T-cell (primary cell): Measurements from ENCODE around the gene MAN1A1. TPM values are rescaled to one million over a fixed set of nuclear protein-coding genes. Genes with fewer than 3 reads are reported as not detected.

Source experiments
- ATAC-seq, 4 experiments: fragments of 200-7000 bp in 3 of 4; fragments of 150-1000 bp in 1 of 4; cut with Tn5 transposase; replicated peaks in 1 of 4; 1 replicate in 3 of 4; 2 replicates in 1 of 4; pipeline ENCODE4 v1.10.0; 2021; ENCODE audit warnings: moderate library complexity in 3 of 4, mild to moderate bottlenecking in 2 of 4, moderate number of reproducible peaks in 1 of 4
- CTCF ChIA-PET, 2 donors: fragments of 300-600 bp; sonication (Branson Sonifier 250); formaldehyde crosslinking; loops; one replicate each; lab custom pipeline; 2022; ENCODE audit warnings: antibody characterized with exemption in 2 of 2; lab: Charles Lee
- POLR2A ChIA-PET, 2 donors: fragments of 300-600 bp; sonication (Branson Sonifier 250); formaldehyde crosslinking; loops; one replicate each; lab custom pipeline; 2022; ENCODE audit warnings: antibody characterized with exemption in 2 of 2; lab: Charles Lee
- DNase-seq, 35 experiments: peaks; one replicate each; pipeline versions ENCODE4 v3.0.0 to v3.0.0-alpha.2; 2013 to 2023
- H3K27ac ChIP-seq: one replicate; pipeline ENCODE4 v1.5.1; 2013; ENCODE audit warnings: low read length
- H3K27me3 ChIP-seq, 2 experiments: replicated peaks in 1 of 2; 1 replicate in 1 of 2; 2 replicates in 1 of 2; pipeline versions ENCODE4 v1.6.1 to v1.7.0; 2013; ENCODE audit warnings: low read length in 1 of 2, mixed read lengths in 1 of 2; ENCODE audit not compliant: control insufficient read depth in 2 of 2, insufficient read depth in 2 of 2; ENCODE audit errors: extremely low read depth in 1 of 2
- H3K36me3 ChIP-seq, 2 donors: 1 replicate in 1 of 2; 2 replicates in 1 of 2; pipeline versions ENCODE4 v1.6.1 to v1.7.0; 2013; ENCODE audit warnings: low read length in 1 of 2; ENCODE audit not compliant: control insufficient read depth in 2 of 2, insufficient read depth in 1 of 2; ENCODE audit errors: extremely low read depth in 1 of 2
- H3K4me1 ChIP-seq, 2 experiments: 1 replicate in 1 of 2; 2 replicates in 1 of 2; pipeline versions ENCODE4 v1.6.1 to v1.7.0; 2013; ENCODE audit warnings: low read length in 2 of 2, mixed read lengths in 1 of 2; ENCODE audit not compliant: insufficient read depth in 2 of 2, control insufficient read depth in 1 of 2; ENCODE audit errors: extremely low read depth in 1 of 2
- H3K4me3 ChIP-seq, 2 donors: 1 replicate in 1 of 2; 2 replicates in 1 of 2; pipeline versions ENCODE4 v1.5.1 to v1.7.0; 2013; ENCODE audit warnings: mild to moderate bottlenecking in 2 of 2, low read length in 1 of 2, moderate library complexity in 1 of 2; ENCODE audit not compliant: control insufficient read depth in 1 of 2; ENCODE audit errors: extremely low read depth in 1 of 2
- H3K9me3 ChIP-seq: 2 replicates; pipeline ENCODE4 v1.7.0; 2013
- H3K27ac Mint-ChIP-seq, 2 donors: one replicate each; pipeline ENCODE4 v1.8.0; 2020 to 2021; ENCODE audit warnings: mild to moderate bottlenecking in 2 of 2, mixed read lengths in 2 of 2
- H3K27me3 Mint-ChIP-seq, 2 donors: one replicate each; pipeline ENCODE4 v1.8.0; 2021 to 2022; ENCODE audit warnings: mixed read lengths in 2 of 2
- H3K36me3 Mint-ChIP-seq: one replicate; pipeline ENCODE4 v1.8.0; 2021; ENCODE audit warnings: mixed read lengths
- H3K4me1 Mint-ChIP-seq, 3 donors: one replicate each; pipeline ENCODE4 v1.8.0; 2020 to 2022; ENCODE audit warnings: mixed read lengths in 3 of 3, mild to moderate bottlenecking in 1 of 3
- H3K4me3 Mint-ChIP-seq, 3 donors: one replicate each; pipeline ENCODE4 v1.8.0; 2020 to 2022; ENCODE audit warnings: mild to moderate bottlenecking in 3 of 3, mixed read lengths in 3 of 3, moderate library complexity in 3 of 3
- H3K9me3 Mint-ChIP-seq, 3 donors: one replicate each; pipeline ENCODE4 v1.8.0; 2020 to 2022; ENCODE audit warnings: mixed read lengths in 3 of 3
- WGBS: methylation state at CpG from one replicate; pipeline ENCODE4 v1.1.5; 2013; ENCODE audit warnings: missing lambda C conversion rate; ENCODE audit not compliant: insufficient coverage; 5-methylcytosine and 5-hydroxymethylcytosine counted together
- total RNA-seq, 35 experiments: library from RNA in 6 of 35; stranded (reverse) in 6 of 35; fragments of 120-200 nt in 1 of 35; gene quantifications; one replicate each; pipeline versions ENCODE4 v1.2.1 to v1.2.4 and lab custom pipeline; 2013 to 2026

The MAN1A1 gene
- total RNA-seq, 5 donors from 2014 or later (not counting 1 experiment from before 2014, with no cell fraction given) = 9.4 to 13.6 (median 12.3) TPM

DNA sequence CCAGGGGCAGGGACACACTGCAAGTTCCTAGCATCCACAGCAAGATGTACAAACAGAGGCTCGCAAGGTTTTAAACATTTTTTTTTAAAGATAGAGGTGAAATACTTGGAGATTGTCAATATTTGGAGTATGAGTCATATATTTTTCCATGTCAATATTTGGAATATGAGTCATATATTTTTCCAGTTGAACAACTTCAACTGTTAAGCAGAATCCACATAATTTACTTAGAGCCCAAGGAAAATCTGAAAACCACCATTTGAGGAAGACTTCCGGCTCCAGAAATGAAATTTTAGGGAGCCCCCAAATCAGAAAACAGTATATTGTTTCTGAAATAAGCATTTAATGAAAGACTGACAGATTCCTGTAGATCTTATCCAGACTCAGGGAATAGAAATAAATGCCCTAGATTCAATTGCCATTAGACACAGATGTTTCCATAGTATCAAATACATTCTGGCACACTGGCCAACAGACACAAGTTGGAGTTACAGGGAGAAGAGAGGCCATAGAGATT is 219.5 kb downstream of the MAN1A1 start:
- Histone ChIP-seq H3K27ac (no peak overlapping the region), H3K4me1 (no peaks in the 10 kb centered on the region), H3K9me3 (no peaks in the 10 kb centered on the region), H3K27me3 (no peaks in the 10 kb centered on the region), H3K36me3 (no peaks in the 10 kb centered on the region), H3K4me3 (no peak overlapping the region)
- Mint-ChIP-seq H3K27ac (no peak overlapping the region), H3K9me3 (no peaks in the 10 kb centered on the region), H3K4me1 (peaks cover 0 to 5% (median 5%) of the 10 kb centered on the region in 3 donors), H3K4me3 (no peak overlapping the region), H3K27me3 (peaks cover 0 to 1% of the 10 kb centered on the region in 2 donors), H3K36me3 (no peaks in the 10 kb centered on the region)
- DNase-seq (no peak), ATAC-seq (no peak)
- no CpG with 5 or more reads among the region's 2 CpGs for WGBS
- CTCF ChIA-PET = interaction anchor here (0.5 to 1.3 kb wide), 11 partner anchors 8 to 914 kb away, joined by 3 to 8 read pairs (median 3); no protein-coding TSS in a partner anchor
- POLR2A ChIA-PET = interaction anchor here in 1 of 2 donors (0.6 kb wide), 1 partner anchor 162 kb away, joined by 3 read pairs; no protein-coding TSS in a partner anchor

- Histone ChIP-seq H3K4me3 (no peak overlapping the region), H3K27me3 (no peaks in the 10 kb centered on the region), H3K9me3 (no peaks in the 10 kb centered on the region), H3K36me3 (no peaks in the 10 kb centered on the region), H3K27ac (no peak overlapping the region), H3K4me1 (no peaks in the 10 kb centered on the region)
- Mint-ChIP-seq H3K27ac (no peak overlapping the region), H3K4me1 (peaks cover 0 to 5% (median 5%) of the 10 kb centered on the region in 3 donors), H3K9me3 (no peaks in the 10 kb centered on the region), H3K4me3 (no peak overlapping the region), H3K27me3 (peaks cover 0 to 1% of the 10 kb centered on the region in 2 donors), H3K36me3 (no peaks in the 10 kb centered on the region)
- 78% methylated on average over 1 of the region's 4 CpGs for WGBS
- ChIA-PET POLR2A (interaction anchor here in 1 of 2 donors (0.6 kb wide), 1 partner anchor 162 kb away, joined by 3 read pairs; no protein-coding TSS in a partner anchor), CTCF (interaction anchor here (0.5 to 1.3 kb wide), 18 partner anchors 8 to 1932 kb away, joined by 3 to 8 read pairs (median 3); no protein-coding TSS in a partner anchor)
- peak in 8 of 35 experiments; percentile 3 to 80 (median 18) for DNase-seq
- ATAC-seq = peak; percentile 55 to 73 (median 68)
Measured at GRCh38 chr6:119129148-119129967, 220.2 kb downstream of the MAN1A1 start.

DNA sequence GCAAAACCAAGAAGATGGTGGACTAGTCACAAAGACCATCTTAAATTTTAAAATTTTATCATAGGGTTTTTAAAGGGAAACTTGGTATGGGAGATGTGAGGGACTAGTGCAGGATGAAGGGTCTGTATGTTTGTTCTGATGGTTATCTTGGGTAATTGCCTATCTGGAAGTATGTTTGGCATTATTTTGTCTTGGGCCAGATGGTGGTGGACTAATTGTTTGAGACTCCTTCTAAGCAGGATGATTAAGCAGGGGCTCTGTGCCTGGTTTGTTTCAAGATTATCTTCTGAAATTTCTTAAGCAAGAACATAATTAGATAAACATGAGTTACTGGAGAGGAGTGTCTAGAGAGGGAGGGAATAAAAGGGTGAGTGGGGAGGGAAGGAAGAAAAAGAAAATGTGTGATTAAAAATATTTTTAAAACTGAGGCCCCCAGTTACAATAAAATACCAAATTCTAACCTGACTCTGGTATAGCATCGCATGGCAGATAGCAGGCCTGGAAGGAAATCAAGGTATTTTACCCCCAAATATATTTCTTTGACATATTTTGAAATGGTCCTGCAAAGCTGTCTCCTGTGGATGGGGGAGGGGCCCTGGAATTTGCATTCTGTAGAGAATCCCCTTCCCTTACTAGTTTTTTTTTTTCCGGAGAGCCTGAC is 221.2 kb downstream of the MAN1A1 start:
- ATAC-seq = no peak
- POLR2A ChIA-PET = no interaction called here
- no peak overlapping the region for H3K4me3 Mint-ChIP-seq

GRCh38 chr6:119127627-119128026 is 221.9 kb downstream of the MAN1A1 start:
- Histone ChIP-seq H3K27me3 (no peaks in the 10 kb centered on the region), H3K9me3 (no peaks in the 10 kb centered on the region), H3K4me1 (no peaks in the 10 kb centered on the region), H3K36me3 (no peaks in the 10 kb centered on the region), H3K4me3 (no peak overlapping the region), H3K27ac (no peak overlapping the region)
- ChIA-PET CTCF (interaction anchor here (0.7 to 1.4 kb wide), 4 partner anchors 8 to 1684 kb away, joined by 3 to 5 read pairs (median 4); no protein-coding TSS in a partner anchor), POLR2A (no interaction called here)
- H3K9me3 Mint-ChIP-seq = no peaks in the 10 kb centered on the region
- no peak overlapping the region for H3K4me3 Mint-ChIP-seq
- peaks cover 0 to 5% (median 5%) of the 10 kb centered on the region in 3 donors for H3K4me1 Mint-ChIP-seq
- ATAC-seq = no peak
- peaks cover 0 to 1% of the 10 kb centered on the region in 2 donors for H3K27me3 Mint-ChIP-seq
- no CpG with 5 or more reads among the region's 1 CpG for WGBS
- H3K27ac Mint-ChIP-seq = no peak overlapping the region
- no peak for DNase-seq
- no peaks in the 10 kb centered on the region for H3K36me3 Mint-ChIP-seq

More for the DNA sequence above, 221.2 kb downstream of the MAN1A1 start:
- Histone ChIP-seq H3K4me1 (no peaks in the 10 kb centered on the region), H3K36me3 (no peaks in the 10 kb centered on the region), H3K27me3 (no peaks in the 10 kb centered on the region), H3K27ac (no peak overlapping the region), H3K9me3 (no peaks in the 10 kb centered on the region), H3K4me3 (no peak overlapping the region)
- no peaks in the 10 kb centered on the region for H3K9me3 Mint-ChIP-seq
- peaks cover 0 to 5% (median 5%) of the 10 kb centered on the region in 3 donors for H3K4me1 Mint-ChIP-seq
- no peak overlapping the region for H3K27ac Mint-ChIP-seq
- CTCF ChIA-PET = interaction anchor here (0.7 to 1.3 kb wide), 3 partner anchors 10 to 1933 kb away, joined by 3 to 4 read pairs (median 3); no protein-coding TSS in a partner anchor
- WGBS = 50% methylated on average over 1 of the region's 2 CpGs
- H3K36me3 Mint-ChIP-seq = no peaks in the 10 kb centered on the region
- DNase-seq = no peak
- H3K27me3 Mint-ChIP-seq = peaks cover 0 to 1% of the 10 kb centered on the region in 2 donors
